SKM-1 (cell line): ENCODE measurements around the gene KCNH4.
A peak's percentile ranks its signal among the peaks of the same experiment; 100 is the strongest.
"Not testable (repeated sequence)": the region's sequence is repeated elsewhere in the genome, so short reads cannot be mapped to it uniquely, and the experiment has no call there.

ENCODE experiments used
- DNase-seq: peaks from one replicate; lab custom pipeline; 2025; ENCODE audit not compliant: unreplicated experiment; lab: John Stamatoyannopoulos, UW

The KCNH4 gene

DNA sequence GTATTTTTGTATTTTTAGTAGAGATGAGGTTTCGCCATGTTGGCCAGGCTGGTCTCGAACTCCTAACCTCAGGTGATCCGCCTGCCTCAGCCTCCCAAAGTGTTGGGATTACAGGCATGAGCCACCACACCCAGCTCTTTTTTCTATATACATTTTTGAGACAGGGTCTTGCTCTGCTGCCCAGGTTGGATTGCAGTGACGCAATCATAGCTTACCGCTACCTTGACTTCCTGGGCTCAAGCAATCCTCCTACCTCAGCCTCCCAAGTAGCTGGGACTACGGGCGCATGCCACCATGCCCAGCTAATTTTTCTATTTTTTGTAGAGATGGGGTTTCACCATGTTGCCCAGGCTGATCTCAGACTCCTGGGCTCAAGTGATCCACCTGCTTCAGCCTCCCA is 40.3 kb downstream of the KCNH4 start:
- not testable (repeated sequence) for DNase-seq

DNA sequence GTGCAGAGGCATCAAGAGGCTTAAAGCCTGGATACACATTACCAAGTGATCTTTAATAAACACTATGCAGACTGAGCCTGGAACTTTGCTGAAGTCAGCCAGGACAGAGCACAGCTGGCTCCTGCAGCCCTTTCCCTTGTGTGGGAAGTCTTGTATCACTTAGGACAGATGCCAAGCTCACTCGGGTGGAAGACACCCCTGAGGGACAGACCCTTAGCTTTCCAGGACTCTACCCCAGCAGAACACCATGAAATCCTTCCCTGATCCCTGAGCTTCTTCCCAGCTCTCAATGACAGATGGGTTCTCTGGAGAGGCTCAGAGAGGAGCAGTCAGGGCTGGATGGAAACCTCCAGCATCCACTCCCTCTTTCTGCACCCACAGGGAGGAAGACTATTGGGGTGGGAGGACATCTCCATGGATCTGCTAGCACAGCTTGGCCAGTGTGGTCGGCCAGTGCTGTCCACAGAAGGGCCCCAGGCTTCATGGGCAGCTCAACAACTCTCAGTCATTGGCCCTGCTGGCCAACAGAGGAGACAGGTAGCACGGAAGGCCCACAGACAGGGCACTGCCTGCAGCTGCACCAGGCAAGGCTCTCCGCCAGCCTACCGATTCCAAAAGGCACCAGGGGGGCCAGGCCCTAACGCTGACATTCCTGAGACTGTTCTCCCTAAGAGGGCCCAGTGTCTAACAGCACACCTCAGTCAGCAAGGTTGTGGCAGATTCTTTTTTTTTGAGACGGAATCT is 42.0 kb downstream of the KCNH4 start:
- no peak for DNase-seq

DNA sequence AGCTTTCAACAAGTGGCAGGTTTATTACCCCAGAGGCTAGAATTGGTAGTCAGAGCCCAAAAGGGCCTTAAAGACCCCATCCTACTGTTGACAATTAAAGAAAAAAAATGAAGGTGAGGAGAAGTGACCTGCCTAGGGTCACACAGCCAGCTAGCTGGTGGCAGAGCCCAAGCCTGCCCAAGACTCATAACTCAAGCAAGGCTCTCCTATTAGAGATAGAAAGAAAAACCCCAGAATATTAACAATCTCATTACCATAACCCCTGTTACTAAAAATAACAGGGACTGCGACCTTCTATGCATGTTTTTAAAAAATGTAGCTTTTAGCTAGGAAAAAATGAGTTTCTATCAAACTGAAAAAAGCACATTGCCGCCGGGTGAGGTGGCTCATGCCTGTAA is 44.3 kb downstream of the KCNH4 start:
- DNase-seq = no peak

DNA sequence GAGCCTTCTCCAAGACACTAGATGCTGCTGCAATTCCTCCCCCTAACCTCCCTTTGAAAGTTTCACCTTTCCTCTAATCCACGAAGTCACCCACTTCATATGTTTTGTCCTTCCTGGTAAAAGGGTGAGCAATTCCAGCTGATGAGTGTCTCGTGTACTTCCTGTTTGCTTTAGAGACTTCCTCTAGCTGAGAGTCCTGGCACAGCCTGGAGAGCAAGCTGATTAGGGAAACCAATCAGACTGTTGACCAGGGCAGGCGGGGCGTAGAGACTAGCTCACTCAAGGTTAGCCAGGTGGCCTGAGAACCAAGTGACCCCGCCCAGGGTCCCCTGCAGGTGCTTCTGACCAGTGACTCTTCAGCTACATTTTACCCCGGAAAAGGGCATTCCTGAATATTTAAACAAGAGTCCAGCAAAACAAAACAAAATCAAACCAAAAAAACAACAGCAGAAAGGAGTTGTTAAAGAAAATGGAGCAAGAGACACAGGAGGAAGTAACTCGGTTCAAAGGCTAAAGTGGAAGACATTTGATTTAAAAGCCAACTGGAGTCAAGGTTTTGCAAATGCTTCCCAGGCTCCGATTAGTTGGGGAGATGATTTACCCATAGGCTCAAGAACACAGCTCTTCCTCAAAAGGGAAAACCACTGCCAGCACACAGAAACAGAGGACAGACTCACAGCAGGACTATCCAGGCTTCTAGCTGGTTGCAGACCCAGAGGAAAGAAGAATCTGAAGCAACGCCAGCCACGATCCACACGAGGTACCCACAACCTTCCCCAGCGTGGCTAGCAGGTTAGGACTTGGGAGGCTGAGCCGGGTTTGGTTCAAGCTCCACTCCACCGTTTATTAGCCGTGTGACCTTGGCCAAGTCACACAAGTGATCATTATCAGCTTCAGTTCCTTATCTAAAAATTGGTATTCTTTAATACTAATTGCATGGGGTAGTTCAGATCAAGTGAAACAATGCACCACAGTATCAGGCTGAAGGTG is 45.0 kb downstream of the KCNH4 start:
- DNase-seq = peak; percentile 26

DNA sequence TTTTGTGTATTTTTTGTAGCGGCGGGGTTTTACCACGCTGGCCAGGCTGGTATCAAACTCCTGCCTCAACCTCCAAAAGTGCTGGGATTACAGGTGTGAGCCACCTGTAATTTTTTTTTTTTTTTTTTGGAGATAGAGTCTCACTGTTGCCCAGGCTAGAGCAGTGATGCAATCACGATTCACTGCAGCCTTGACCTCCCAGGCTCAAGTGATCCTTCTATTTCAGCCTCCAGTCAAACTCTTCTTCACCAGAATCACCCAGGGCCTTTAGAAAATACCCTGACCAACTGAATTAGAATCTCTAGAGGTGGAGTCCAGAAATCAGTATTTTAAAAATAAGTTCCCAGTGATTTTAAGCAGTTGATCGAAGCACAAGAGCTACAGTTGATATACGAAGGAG is 45.8 kb downstream of the KCNH4 start:
- DNase-seq = no peak

DNA sequence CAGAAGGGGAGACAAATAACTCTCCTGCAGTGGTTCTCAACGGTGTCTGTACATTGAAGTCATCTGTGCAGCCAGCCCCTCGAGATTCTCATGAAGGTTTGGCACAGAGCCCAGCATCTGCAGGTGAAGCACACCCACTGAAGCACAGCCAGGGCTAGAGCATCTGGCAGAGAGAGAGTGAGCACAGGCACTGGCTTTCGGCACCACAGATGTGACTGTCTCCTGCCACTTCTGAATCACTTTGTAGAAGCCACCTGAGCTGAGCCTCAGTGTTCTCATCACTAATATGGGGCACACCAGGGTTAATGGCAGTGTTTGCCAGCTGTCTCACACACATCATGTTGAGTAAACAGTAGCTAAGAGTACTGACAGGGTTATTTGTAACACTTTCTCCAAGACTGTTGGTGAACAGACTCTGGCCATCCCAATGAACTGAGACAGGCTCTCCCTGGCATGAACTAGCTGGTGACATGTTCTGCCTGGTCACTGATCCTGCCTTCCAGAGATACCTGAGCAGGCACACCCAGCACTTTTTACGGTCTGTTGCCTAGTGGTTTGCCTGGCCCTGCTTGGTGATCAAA is 47.4 kb downstream of the KCNH4 start:
- DNase-seq = no peak

DNA sequence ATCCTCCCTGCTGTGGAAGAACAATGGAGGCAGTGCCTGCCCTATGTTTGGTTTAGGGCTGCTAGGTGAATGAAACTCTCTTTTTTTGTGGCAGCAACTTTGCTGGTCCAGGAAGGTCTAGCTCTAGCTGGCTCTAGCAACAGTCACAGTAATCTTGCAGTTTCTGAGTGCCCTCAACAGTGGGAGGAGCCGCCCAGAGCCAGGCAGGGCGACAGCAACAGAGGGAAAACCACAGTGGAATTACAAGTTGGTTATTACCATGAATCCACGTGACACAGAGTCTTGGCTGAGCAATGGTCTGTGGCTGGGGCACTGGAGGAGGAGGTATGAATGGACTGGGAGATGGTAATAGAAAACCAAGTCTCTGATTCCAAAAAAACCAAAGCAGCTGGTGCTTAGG is 48.0 kb downstream of the KCNH4 start:
- peak; percentile 23 for DNase-seq

DNA sequence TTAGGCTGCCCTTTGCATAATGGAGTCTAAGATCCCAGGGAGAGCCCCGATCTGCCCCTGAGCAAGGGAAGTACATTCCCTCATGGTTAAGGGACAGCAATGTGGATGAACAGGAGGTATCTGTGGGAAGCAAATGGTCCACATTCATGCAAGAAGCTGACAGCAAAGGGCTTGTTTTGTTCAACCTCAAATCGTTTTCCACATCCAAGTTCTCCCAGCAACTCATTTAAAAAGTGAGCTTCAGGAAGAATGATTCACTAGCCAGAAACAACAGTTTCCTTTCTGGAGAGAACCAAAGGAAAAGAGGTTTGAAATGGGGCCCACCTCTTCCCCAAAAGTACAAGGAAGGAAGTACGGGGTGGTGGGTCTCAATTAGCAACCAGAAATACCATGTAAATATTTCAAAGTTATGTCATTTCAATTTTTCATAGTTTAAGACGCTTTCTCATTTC is 48.9 kb downstream of the KCNH4 start:
- DNase-seq = no peak

DNA sequence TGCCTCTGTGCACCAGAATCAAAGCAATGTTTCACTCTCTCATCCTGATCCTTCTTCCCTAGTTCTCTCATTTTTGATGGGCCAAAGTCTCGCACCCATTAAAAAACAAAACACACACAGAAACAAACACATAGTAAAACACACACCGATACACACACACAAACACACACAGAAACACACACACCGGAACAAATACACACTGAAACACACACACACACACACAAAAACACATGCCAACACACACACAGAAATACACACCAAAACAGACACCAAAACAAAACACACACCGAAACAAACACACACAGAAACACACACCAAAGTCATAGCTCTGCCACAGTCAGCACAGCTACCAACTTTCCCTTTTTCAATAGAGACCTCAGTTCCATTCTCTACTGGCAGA is 49.7 kb downstream of the KCNH4 start:
- DNase-seq = no peak

DNA sequence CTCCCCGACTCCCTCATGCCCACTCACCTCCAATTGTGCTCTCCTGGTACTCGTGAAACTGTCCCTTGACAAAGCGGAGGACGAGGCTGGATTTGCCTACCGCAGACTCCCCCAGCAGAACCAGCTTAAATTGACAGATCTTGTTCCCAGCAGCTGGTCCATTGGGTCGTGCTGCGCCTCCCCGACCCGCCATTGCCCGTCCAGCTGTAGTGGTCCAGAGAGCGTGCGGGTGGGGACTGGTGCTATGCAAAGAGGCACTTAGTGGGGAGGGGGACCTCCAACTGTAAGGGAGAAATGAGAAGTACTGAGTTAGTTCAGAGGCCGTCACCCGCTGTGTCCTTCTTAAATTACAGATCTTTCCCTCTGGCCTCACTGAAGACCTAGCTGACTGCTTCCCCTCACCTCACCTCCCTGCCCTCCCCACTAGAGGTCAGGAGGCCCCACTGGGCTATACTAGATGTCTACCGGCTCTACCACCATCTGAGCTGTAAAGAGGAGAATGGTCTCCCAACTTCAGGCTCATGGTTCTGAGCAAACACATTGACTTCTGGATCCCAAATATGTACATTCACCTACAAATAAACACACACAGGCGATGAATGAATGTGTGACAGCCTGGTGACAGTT is 50.5 kb downstream of the KCNH4 start:
- DNase-seq = no peak

DNA sequence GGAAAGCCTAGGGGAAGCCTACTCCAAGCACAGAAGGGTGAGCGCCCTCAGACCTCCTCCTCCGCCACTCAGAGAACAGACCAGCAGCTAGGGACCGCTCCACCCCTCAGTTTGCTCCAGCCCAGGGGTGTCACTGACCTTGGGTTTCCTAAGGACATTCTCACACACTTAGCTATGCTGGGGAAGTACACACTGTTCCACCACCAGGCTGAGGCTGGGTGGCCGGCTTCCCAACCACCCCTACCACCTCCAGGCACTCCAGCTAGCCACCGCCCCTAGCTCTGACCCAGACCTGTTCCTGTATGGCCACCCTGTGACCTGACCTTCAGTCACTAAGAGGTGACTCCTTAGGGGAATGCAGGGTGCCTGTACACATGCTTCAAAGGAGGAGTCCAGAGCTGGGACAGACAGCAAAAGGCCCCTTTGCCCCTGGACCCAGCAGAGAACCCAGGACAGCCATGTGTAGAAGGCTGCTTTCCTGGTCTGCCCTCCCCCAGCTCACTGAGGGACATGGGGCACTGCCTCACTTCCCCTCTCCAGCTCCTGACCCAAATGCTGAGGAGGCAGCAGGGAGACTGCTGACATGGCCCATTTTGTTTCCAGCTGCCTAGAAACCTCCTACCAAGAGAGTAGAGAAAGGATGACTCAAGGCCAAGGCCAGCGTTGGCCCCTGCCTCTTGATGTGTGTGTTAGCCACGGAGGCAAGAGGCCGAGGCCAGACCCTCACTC is 51.7 kb downstream of the KCNH4 start:
- no peak for DNase-seq

DNA sequence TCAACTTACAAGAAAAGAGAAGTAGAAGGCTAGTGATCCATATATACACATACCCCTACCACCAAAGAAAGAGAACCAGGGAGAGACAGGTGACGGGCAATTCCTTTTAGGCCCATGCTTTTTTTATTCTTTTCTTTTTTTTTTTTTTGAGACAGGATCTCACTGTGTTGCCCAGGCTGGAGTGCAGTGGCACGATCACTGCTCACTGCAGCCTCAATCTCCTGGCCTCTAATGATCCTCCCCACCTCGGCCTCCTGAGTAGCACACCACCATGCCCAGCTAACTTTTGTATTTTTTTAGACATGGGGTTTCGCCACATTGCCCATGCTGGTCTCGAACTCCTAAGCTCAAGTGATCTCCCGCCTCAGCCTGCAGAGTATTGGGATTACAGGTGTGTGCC is 53.5 kb downstream of the KCNH4 start:
- DNase-seq = no peak

DNA sequence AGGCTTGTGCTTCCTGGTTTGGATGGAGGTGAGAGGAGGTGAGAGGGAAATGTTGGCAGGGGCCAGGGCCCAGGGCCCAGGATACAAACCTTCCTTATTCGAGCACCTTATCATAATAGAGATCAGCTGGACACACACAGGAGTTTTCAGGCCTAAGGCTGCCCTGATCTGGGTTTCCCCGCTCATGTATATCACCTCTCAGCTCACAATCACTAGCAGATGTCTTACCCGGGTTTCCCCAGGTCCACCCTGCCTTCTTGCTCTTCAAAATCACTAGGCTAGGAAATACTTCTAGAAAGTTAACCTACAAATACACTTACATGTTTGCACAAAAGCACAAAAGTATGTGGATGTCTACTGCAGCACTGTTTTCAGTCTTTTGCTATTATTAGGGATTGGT is 54.1 kb downstream of the KCNH4 start:
- DNase-seq = no peak

DNA sequence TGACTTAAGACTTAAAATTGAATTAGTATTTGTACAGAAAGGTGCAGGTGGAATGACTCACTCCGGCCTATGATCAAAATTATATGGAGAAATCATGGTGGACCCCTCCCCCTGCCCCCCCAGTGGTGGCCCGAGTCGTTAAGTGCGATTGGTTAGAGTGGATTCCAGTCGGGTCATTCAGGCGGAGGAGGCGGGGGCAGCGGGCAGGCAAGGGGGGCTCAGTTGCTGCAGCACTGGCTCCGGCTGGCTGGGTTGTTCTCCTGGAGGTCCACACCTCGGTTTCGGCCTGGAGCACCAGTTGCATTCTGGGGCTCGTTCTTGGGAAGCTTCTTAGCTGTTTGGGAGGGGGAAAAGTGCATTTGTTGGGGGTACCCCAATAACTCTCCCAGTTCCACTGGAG is 55.4 kb downstream of the KCNH4 start:
- DNase-seq = no peak

DNA sequence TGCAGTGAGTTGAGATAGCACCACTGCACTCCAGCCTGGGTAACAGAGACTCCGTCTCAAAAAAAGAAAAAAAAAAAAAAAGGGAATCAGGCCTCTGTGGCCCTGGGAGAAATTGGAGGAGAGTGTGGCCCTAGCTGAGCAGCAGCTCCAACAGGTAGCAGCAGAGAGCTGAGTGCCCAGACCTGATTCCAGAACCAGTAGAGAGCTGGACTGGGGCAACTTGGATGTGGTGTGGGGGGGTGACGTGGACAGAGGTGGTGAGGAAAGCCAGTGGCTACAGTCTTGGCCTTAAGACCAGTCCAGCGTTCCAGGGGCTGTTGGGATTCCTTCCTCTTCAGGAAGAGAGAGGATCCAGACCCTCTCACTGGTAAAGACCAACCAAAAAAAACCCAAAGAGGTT is 56.7 kb downstream of the KCNH4 start:
- no peak for DNase-seq

DNA sequence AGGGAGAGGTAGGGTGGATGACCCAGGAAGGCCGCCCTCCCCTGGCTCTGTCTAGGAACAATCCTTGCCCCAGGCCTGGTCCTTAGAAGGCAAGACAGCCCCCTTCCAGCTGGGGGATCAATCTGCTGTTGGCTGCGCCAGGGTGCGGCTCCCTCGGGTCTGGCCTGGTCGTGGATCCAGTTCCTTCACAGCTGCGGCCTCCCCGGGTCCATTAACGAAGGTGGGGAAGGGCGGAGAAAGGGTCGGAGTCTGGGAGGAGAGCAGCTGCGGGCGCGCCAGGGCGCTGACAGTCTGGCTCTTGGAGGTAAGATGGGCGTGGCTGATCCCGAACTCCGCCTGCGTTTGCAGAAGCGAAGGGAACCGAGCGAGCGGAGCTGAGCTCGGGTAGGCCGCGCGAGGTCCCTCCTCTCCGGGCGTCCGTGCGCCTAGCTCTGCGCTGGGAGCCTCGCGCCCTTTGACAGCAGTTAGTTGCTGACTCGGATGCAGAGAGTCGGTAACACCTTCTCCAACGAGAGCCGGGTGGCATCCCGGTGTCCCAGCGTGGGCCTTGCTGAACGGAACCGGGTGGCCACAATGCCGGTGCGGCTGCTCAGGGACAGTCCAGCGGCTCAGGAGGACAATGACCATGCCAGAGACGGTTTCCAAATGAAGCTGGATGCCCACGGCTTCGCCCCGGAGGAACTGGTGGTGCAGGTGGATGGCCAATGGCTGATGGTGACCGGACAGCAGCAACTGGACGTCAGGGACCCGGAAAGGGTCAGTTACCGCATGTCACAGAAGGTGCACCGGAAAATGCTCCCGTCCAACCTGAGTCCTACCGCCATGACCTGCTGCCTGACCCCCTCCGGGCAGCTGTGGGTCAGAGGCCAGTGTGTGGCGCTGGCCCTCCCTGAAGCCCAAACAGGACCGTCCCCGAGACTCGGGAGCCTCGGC is 58.3 kb downstream of the KCNH4 start, which contains the start of gene HSPB9:
HSPB9 (plus strand) TSS at position 434 of the 933 bp plus-strand sequence; CDS start at position 481, 47 bp downstream.
- no peak for DNase-seq

DNA sequence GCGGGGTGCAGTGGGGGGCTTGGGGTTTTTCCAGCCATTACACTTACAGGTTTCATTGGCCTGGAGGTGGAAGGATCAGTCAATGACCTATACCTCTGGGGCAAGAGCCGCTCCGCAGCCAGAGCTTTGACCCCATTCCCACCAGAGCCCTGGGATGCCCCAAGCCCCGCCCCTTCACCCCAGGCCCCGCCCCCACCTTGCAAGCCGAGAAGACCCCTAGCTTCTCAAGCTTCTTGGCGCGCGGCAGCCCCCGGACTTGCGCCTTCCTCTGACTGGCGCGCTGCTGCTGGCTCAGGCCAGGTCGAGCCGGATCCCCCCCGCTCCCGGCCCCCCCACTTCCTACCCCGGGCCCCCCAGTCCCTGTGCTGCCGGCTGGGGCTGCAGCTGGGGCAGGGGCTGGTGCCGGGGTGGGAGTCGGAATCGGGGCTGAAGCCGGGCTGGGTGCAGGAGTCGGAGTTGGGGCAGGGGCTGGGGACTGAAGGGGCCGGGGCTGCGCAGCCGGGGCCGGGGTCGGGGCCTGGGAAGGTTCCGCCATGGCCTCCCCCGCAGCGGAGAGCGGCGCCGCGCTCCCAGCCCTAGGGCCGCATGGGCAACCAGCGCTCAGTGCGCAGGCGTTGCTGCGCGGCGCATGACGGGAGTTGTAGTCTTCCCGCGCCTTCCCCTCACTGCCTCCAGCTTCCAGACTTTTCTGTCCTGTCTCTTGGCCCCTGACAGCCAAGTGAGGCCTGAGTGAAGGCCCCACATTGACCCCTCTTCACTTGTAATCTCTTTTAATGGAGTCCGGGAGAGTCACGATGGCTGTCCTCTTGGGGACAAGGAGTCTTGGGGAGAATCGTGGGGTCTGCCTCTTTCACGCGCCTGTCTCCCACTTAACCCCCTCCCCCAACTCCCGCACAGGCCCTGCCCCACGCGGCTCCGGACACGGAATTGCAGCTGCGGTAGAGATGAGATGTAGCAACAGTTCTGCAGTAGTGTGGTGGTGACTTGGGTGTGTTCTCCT is 59.9 kb downstream of the KCNH4 start, which contains the start of gene KAT2A:
KAT2A (minus strand) TSS at position 598 of the 1,000 bp plus-strand sequence; CDS start at position 535, 63 bp downstream.
- DNase-seq = peak; percentile 62

DNA sequence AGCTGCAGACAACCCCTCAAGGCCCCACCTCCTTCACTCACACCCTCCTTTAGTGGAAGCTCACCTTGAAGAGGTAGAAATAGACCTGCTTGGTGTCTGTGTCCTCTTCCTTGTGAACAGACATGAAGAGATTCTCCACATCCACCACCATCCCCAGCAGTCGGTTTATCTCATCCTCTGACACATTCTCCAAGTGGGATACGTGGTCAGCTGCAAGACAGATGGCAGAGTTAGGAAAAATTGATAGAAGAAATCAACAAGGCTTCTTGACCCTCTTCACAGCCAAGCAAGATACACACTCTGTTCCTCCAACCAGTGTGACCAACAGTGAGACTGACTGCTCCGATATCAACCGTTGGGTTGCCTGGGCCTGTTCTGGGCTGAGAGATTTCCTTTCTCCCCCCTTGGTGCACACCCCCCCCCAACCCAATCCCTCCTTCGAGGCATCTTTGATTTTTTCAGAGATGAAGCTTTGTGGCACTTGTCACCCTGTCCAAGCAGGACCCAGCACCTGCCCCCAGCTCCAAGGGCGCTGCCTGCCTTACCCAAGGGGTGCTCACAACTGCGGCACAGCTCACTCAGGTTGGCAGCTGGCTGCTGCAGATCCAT is 60.7 kb downstream of the KCNH4 start:
- DNase-seq = no peak
